Coronary artery (tissue), 2 donors: ENCODE measurements around the gene HNF4A.
"Not testable (repeated sequence)": the region's sequence is repeated elsewhere in the genome, so short reads cannot be mapped to it uniquely, and the experiment has no call there.

ENCODE experiments used
- DNase-seq: peaks from one replicate; pipeline ENCODE4 v3.0.0-alpha.2; 2017; ENCODE audit warnings: low spot score
- H3K27ac ChIP-seq, 2 donors: fragments of 200-600 bp; sonication (generic); one replicate each; pipeline ENCODE4 v1.5.1; 2016 to 2019
- H3K4me3 ChIP-seq: fragments of 200-600 bp; sonication (generic); 2 replicates; pipeline ENCODE4 v1.5.1; 2016; ENCODE audit warnings: mild to moderate bottlenecking, moderate library complexity
- CTCF ChIP-seq: fragments of 200-600 bp; sonication (generic); IDR thresholded peaks from one replicate; pipeline ENCODE4 v1.5.1; 2019; ENCODE audit warnings: antibody characterized with exemption

Gene HNF4A

GRCh38 chr20:44464514-44464913, 109.0 kb downstream of the HNF4A start:
- no peak overlapping the region for H3K27ac ChIP-seq
- TF ChIP-seq CTCF: no peak
- H3K4me3 ChIP-seq: no peak overlapping the region
- no peak for DNase-seq

GRCh38 chr20:44465001-44465560, 109.6 kb downstream of the HNF4A start:
- no peak for TF ChIP-seq CTCF
- Histone ChIP-seq H3K27ac (no peak overlapping the region), H3K4me3 (no peak overlapping the region)
- DNase-seq: no peak

GRCh38 chr20:44467289-44467883, 111.9 kb downstream of the HNF4A start:
- Histone ChIP-seq H3K4me3 (no peak overlapping the region), H3K27ac (no peak overlapping the region)
- DNase-seq: peak; percentile 81
- no peak for TF ChIP-seq CTCF

GRCh38 chr20:44468044-44468782, 112.7 kb downstream of the HNF4A start:
- no peak for TF ChIP-seq CTCF
- no peak for DNase-seq
- Histone ChIP-seq H3K27ac (no peak overlapping the region), H3K4me3 (no peak overlapping the region)

- DNase-seq: no peak
- Histone ChIP-seq H3K27ac (no peak overlapping the region), H3K4me3 (no peak overlapping the region)
- TF ChIP-seq CTCF: no peak
Measured at GRCh38 chr20:44470327-44470726, 114.8 kb downstream of the HNF4A start.

- no peak overlapping the region for H3K4me3 ChIP-seq
- no peak overlapping the region for H3K27ac ChIP-seq
- DNase-seq: no peak
- no peak for TF ChIP-seq CTCF
Measured at GRCh38 chr20:44471481-44471882, 116.0 kb downstream of the HNF4A start.

GRCh38 chr20:44472283-44472682, 116.8 kb downstream of the HNF4A start:
- DNase-seq, H3K27ac ChIP-seq, H3K4me3 ChIP-seq: not testable (repeated sequence)
